ENCODE results near the gene HHIPL1. TPM values are rescaled to one million over a fixed set of nuclear protein-coding genes. Genes with fewer than 3 reads are reported as not detected.

Gene HHIPL1
- total and polyA plus RNA-seq, 2 donors (not counting 3 experiments of a cell fraction or from before 2014, with no cell fraction given) = 1.3 to 2.1 TPM

GRCh38 chr14:99650189-99650588 lies 5.3 kb downstream of the HHIPL1 start:
- FAIRE-seq (no peak), DNase-seq (ENCODE audit: low read depth, low spot score) (no peak)
- H3K4me1 ChIP-seq (ENCODE audit: control insufficient read depth, extremely low read depth, insufficient read depth, low read length) = no peaks in the 10 kb centered on the region
- no peak overlapping the region for H3K27ac ChIP-seq (ENCODE audit: insufficient read depth, low read depth, low read length)
- POLR2A ChIA-PET = no interaction called here
- no peaks in the 10 kb centered on the region for H4K20me1 ChIP-seq (replicated peaks; ENCODE audit: control insufficient read depth, extremely low read depth, insufficient read depth, low read length)
- H3K4me3 ChIP-seq (replicated peaks in 1 of 3; ENCODE audit: insufficient read depth in 1 of 3, low read depth in 1 of 3, low read length in 3 of 3) = no peak overlapping the region
- H3K36me3 ChIP-seq (ENCODE audit: control insufficient read depth in 2 of 2, extremely low read depth in 1 of 2, insufficient read depth in 2 of 2, low read length in 2 of 2) = no peaks in the 10 kb centered on the region
- CTCF ChIA-PET = interaction anchor here (1.0 kb wide), 1 partner anchor 249 kb away, joined by 3 read pairs; no protein-coding TSS in a partner anchor
- no peaks in the 10 kb centered on the region for H3K79me2 ChIP-seq (ENCODE audit: control insufficient read depth, insufficient read depth, low read length)
- H3K9me1 ChIP-seq (replicated peaks; ENCODE audit: control insufficient read depth, extremely low read depth, insufficient read depth, low read length) = no peaks in the 10 kb centered on the region
- no peak overlapping the region for H2AFZ ChIP-seq (ENCODE audit: low read depth, low read length)
- no peak overlapping the region for H3K4me2 ChIP-seq (ENCODE audit: insufficient read depth, low read length)
- dilution Hi-C loops (cut with MboI; ENCODE audit: extremely low pct_ligation_motif_present, low sequenced_read_pairs) = no loop called here
- no peaks in the 10 kb centered on the region for H3K27me3 ChIP-seq (ENCODE audit: control insufficient read depth in 2 of 2, insufficient read depth in 2 of 2, low read length in 2 of 2)
- TF ChIP-seq FOS (IDR thresholded peaks at IDR 0.05; ENCODE audit: borderline replicate concordance, insufficient read depth, low read length) (no peak), POLR2AphosphoS5 (IDR thresholded peaks at IDR 0.05; ENCODE audit: insufficient read depth, low read depth, low read length) (no peak), MYC (IDR thresholded peaks at IDR 0.05; ENCODE audit: low read depth, low read length) (no peak), GATA2 (IDR thresholded peaks at IDR 0.05; ENCODE audit: insufficient read depth, insufficient read length, low read depth, low read length) (no peak), EZH2 (IDR thresholded peaks at IDR 0.05; ENCODE audit: borderline replicate concordance, low read depth, low read length, severe bottlenecking) (no peak), MAX (IDR thresholded peaks at IDR 0.05; ENCODE audit: insufficient read depth, insufficient read length) (no peak), CTCF (IDR thresholded peaks at IDR 0.05; ENCODE audit: extremely low read depth in 1 of 2, insufficient read depth in 1 of 2, low read depth in 1 of 2, low read length in 2 of 2) (no peak), JUN (IDR thresholded peaks at IDR 0.05; ENCODE audit: borderline replicate concordance, insufficient read depth, insufficient read length, low read depth) (no peak), POLR2A (IDR thresholded peaks at IDR 0.05; ENCODE audit: low read depth, low read length) (no peak)
- intact Hi-C loops (cut with micrococcal nuclease) = no loop called here
- BruUV-seq (replicated peaks) = no TSS peak
- no peak overlapping the region for H3K9ac ChIP-seq (replicated peaks; ENCODE audit: extremely low read depth, insufficient read depth, low read length)
- H3K9me3 ChIP-seq (replicated peaks; ENCODE audit: control insufficient read depth, insufficient read depth, low read length) = no peaks in the 10 kb centered on the region

Measured in endothelial cell of umbilical vein (primary cell).